GM18909 (cell line): ENCODE data around the gene USP2.
A peak's percentile ranks its signal among the peaks of the same experiment; 100 is the strongest.

ENCODE experiments used
- ATAC-seq: cut with Tn5 transposase; IDR thresholded peaks from one replicate; pipeline ENCODE4 v1.9.1; 2021; ENCODE audit warnings: mild to moderate bottlenecking; ENCODE audit not compliant: unreplicated experiment, poor library complexity

The USP2 gene

DNA sequence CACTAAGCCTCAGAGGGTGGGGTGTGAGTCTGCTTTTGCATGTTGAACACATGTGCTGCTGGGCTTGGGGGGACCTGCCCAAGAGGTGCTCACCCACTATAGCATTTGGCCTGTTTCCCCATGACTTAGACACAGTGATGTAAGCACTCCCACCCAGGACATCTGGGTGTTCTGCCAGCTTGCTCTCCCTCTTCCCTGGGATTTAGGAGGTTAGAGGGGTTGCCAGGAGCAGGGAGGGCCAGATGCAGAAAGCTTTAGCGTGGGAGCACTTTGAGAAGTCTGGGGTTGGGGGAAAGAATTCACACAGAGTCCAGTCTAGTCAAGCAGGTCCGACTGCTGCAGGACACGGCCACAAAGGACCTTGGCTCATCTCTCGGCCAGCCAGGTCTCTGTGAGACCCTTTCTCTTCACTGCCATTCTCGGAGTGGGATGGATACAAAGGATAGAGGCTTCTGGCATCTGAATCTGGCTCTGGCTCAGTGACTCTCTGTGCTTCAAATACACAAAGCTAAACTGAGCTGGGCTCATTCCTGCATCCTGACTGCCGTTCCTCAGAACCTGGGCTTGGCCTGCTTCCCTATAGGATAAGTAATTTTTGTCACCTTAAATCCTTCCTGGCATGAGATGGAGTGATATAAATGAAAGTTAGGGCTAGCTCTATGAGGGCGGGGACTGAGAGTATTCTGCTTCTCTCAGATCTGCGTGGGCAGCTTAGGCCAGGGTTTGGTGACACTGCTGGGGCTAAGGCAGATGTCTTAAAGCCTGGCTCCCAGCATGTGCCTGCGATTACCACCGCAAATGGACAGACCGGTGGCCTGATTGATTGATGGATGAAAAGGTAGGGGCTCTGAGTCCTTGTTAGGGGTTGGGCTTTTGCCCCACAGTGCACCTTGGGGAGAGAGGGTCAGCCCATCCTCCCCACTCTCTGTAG lies 14.5 kb downstream of the USP2 start:
- no peak for ATAC-seq

- ATAC-seq = no peak
Observed at GRCh38 chr11:119365071-119365591, 16.4 kb downstream of the USP2 start.

DNA sequence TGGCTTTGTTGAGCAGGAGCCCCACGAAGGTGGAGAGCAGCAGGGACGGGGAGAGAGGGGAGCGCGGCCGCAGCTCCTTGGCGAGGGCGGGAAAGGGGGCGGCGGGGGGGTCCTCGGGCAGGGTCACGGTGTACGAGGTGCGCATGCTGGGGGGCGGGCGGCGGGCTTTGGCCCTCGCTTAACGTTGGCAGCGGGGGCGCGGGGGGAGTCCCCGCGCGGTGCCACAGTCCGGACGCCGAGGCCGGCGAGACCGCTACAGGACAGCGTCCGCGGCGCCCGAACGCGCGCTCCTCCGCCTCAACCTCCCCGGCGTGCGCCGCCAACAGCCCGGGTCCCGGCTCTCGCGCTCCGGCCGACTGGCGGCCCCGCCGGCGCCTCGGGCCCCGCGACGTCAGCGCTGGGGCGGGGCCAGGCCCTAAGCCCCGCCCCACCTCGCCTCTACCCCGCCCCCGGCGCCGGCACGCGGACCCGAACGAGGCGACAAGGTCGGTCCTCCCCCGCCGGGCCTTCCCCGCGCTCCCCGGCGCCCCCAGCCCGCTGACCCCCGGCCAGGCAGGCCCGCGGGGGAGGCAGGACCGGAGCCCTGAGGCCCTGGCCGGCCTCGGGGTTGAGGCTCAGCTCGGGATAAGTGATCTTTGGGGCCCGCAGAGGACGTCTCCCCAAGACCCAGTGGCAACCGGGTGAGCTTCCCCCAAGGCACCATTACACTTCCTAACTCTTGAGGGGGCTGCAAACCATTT lies 17.5 kb downstream of the USP2 start:
- ATAC-seq = no peak

DNA sequence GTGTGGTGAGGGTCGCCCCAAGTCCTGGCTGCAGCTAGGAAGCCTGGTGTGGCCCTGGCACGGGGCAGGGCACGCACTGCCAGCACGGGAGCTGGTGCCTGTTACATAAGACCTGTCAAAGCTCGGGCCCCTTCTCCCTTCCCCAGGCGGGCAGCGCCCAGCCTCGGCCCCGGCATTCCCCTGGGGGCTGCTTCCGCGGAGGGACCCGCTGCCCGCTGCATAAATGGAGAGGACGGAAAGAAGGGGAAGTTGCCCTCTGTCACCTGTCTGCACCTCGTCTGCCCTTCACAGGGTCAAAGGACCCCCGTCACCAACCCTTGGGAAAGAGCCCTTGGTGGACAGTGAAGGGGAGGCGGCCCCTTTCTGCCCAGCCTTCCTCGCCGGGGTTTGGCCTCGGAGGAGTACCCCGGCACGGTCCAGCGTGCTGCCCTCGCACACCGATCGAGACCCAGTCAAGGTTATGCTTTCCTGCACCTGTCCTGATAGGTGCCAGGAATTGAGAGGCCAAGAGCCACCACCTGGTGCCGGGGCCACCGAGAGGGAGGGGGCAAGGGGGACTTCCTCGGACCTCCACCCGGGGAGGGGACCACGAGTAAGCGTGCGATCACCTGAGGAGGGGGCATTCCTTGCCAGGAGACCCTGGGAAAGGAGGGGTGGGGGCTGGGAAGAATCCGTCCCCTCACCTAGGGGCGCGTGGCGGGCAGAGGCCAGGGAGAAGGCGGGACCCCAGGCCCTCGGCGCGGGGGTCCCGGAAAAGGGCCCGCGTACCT lies 18.2 kb downstream of the USP2 start:
- ATAC-seq = no peak

DNA sequence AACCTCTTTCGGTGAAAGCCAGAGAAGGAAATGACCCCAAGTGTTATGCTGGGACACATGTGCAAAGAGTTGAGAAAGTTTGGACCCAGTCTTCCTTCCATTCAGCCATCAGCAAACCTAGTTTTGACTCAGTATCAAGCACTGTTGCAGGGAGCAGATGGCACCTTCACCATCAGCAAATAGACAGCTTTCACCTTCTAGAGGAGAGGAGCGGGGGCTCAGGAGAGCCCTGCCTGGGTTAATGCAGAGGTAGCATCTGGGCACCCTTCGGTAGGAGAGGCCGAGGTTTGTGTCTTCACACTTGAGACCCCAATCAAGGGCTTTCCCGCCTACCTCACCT lies 18.8 kb downstream of the USP2 start:
- ATAC-seq = no peak

- ATAC-seq = no peak
Observed at GRCh38 chr11:119361941-119362725, 19.4 kb downstream of the USP2 start.

DNA sequence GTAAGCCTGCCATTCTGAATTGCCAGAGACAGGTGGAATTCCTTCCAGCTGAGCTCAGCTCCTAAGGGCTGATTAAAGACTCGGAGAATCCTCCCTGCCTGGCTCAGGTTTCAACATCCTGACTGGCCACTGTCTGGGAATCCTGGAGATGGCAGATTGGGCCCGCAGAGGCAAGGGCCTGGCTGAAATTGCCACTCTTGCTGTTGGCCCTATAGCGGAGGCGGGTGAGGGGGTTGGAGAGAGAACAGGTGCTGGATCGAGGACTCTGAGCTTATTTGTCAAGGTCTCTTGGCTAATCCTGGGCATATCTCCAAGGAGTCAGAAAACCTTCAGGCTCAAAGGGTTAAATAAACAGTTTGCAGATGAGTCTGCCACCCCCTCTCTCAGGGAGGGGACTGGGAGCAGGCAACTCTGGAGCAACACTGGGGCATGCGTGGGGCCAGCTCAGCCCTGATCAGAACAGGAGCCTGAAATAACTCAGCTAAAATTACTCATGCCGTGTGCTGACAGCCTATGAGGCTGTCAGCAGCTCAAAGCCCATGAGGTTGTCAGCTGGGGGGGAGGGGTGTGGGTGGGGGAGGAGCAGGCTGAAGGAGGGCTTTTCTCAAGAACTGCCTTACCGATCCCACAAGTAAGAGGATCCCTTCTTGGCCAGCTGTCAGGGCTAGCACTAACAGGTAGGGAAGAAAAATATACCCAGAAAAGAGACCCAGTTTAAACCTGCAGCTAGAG lies 20.3 kb downstream of the USP2 start:
- ATAC-seq = no peak

GRCh38 chr11:119359365-119360214 lies 21.9 kb downstream of the USP2 start:
- ATAC-seq = no peak

DNA sequence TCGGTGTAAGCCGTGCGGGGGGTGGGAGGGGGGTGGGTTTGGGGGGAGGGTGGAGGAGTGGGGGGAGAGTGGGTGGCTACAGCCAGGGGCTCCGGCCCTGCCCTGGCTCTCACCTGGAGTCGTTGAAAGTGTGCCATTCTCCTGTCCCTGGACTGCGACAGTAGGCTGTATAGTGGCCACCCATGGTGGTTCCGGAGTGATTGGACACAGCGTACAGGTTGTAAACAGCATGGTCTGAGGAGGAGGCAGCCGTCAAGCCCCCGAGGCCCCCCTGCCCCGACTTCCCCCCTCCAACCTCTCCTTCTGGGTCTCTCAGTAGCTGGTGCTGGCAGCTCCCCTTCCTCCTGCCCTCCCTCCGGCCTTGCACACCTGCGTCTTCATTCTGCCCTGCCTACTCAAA lies 24.4 kb downstream of the USP2 start:
- ATAC-seq = no peak

- ATAC-seq = peak; percentile 70
Observed at GRCh38 chr11:119356349-119357031, 25.0 kb downstream of the USP2 start.

- ATAC-seq = no peak
Observed at GRCh38 chr11:119355091-119355843, 26.2 kb downstream of the USP2 start.

DNA sequence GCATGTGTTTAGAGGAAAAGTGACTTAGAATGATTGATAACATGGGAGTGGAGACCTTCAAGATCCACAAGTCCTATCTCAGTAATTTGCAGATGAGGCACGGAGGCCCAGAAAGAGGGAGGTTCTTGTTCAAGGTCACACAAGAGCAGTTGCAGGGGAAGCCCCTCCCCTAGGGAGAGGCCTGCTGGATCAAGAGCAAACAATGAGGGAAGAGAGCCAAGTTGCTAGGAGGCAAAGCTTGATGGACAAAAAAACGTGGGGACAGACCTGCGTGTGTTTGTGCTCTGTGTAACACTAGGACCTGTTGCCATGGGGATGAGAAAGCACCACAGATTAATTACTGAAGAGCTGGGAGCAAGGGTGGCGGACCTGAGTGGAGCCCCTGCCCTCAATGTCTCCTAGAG lies 28.6 kb downstream of the USP2 start:
- ATAC-seq = no peak

DNA sequence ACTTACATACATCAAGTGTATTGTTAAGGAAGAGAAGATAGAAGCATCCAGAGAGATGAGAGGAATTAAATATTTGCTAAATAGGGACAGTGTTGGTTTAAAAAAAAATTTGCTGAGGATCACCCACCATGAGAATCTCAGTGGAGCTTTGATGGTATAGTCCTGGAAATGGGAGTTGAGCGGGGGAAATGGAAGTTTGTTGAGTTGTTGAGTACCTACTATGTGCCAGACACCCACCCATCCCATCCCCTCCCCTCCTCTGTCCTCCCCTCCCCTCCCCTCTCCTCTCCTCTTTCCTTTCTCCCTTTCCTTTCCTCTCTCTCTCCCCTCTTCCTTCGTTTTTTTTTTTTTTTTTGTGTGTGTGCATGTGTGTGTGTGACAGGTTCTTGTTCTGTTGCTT lies 30.3 kb downstream of the USP2 start:
- ATAC-seq = no peak

DNA sequence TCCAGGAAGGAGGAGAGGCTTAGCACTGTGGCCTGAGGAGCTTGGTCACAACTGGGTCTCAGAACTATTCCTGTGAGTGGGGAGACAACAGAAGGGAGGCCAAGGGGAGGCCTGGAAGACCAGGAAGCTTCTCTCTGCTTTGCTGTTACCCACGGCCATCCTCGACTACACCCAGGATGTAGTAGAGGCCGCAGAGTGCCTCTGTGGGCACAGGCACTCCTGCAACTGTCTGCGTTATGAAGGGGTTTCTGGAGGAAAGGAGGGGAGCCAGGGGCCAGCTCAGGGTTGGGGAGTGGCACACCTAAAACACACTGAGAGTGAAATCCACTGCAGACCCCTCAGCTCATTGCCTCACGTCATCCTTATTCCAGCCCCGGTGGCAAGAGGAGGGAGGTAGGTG lies 31.2 kb downstream of the USP2 start:
- ATAC-seq = no peak

- no peak for ATAC-seq
Observed at GRCh38 chr11:119347940-119348605, 33.4 kb downstream of the USP2 start.

- no peak for ATAC-seq
Observed at GRCh38 chr11:119347242-119347641, 34.2 kb downstream of the USP2 start.

GRCh38 chr11:119346605-119347004 lies 34.9 kb downstream of the USP2 start, which contains the start of gene MFRP:
Gene MFRP, minus strand, starts transcription at chr11:119346705. Its CDS starts 192 bp downstream, at chr11:119346513.
- no peak for ATAC-seq
